GM19324 (cell line): ENCODE measurements around the gene USP10.
"Not testable (repeated sequence)": the region's sequence is repeated elsewhere in the genome, so short reads cannot be mapped to it uniquely, and the experiment has no call there.

Source experiments
- ATAC-seq: cut with Tn5 transposase; IDR thresholded peaks from one replicate; pipeline ENCODE4 v1.9.1; 2021; ENCODE audit warnings: mild to moderate bottlenecking, moderate library complexity; ENCODE audit not compliant: unreplicated experiment, low FRiP score

Gene USP10

DNA sequence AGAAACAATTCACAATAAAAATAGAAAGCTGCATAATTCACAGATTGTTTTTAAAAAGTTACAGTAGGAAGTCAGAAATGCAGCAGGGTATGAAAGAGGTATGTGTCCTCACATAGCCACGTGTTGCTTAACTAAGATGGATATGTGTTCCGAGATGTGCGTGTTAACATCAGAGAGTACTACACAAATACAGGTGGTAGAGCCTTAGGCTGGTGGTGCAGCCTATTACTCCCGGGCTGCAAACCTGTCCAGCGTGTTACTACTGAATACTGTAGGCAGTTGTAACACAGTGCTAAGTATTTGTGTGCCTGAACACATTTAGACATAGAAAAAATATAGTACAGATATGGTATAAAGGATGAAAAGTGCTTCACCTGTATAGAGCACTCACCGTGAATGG, 46.4 kb downstream of the USP10 start:
- no peak for ATAC-seq

- ATAC-seq = no peak
Observed at GRCh38 chr16:84746875-84747274, 47.1 kb downstream of the USP10 start.

DNA sequence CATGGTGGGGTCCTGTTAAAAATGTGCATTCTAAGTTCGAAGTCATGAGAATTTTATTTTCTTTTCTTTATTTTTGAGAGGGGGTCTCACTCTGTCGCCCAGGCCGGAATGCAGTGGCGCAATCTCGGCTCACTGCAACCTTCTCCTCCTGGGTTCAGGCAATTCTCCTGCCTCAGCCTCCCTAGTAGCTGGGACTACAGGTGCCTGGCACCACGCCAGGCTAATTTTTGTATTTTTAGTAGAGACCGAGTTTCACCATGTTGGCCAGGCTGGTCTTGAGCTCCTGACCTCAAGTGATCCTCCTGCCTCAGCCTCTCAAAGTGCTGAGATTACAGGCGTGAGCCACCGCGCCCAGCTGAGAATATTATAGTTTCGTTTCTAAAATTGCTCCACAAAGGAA, 48.4 kb downstream of the USP10 start:
- ATAC-seq = not testable (repeated sequence)

- no peak for ATAC-seq
Observed at GRCh38 chr16:84749072-84749471, 49.3 kb downstream of the USP10 start.

DNA sequence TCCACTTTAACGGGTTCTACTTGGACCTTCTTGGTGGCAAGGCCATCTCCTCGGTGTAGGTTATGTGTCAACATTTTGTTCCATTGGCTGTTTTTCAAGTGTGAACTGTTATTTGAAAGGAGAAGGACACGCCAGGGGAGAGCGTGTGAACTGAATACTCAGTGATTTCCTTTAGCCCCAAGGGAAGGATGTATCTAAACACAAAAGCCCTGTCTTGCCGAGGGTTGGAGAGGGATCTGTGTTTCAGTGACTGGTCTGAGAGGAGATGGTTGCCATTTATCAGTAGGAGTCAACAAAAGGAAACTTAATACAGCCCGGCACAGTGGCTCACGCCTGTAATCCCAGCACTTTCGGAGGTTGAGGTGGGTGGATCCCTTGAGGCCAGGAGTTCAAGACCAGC, 50.0 kb downstream of the USP10 start:
- ATAC-seq = no peak

DNA sequence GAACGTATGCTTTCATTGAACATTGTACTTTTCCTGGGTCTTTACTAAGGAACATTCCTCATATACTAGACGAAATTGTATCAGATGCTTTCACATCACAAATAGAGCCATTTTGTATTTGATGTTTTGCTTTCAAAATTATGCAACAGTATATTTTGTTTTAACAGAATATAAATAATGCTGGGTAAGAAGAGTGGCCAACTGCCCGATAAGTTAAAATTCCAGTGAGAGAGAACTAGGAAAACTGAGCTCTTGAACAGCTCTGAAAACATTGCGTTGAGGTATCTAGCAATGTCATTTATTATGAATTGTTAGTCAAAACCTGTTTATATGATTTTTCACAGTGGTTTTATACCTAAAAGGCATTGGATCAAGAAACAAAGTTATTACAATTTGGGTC, 50.8 kb downstream of the USP10 start:
- no peak for ATAC-seq

GRCh38 chr16:84751241-84751640, 51.4 kb downstream of the USP10 start:
- ATAC-seq = no peak

- no peak for ATAC-seq
Observed at GRCh38 chr16:84751947-84752346, 52.1 kb downstream of the USP10 start.

- no peak for ATAC-seq
Observed at GRCh38 chr16:84752600-84752999, 52.8 kb downstream of the USP10 start.

GRCh38 chr16:84753412-84754326, 53.9 kb downstream of the USP10 start:
- no peak for ATAC-seq

DNA sequence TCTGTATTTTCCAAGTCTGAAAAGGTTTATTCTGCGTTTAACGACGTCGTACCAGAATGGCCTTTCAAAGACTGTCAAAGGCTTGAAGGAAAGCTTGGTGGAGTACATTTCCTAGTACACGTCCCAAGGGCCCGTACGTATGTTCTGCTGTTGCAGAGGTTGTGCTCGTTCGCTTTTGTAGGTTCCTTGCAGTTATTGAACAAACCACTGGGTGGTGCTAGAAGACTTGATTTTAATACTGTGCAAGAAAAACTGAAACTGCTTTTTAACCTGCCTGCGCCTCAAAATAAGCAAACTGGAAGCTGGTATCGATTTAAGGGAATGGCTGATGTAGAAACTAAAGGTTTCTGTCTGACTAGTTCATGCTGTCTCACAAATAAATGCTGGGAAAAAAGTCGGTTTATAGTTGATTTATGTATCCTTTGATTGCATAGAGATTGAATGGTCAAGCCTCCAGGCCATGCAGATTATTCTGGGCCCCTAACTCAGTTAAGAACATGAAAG, 54.6 kb downstream of the USP10 start:
- ATAC-seq = peak; percentile 53

DNA sequence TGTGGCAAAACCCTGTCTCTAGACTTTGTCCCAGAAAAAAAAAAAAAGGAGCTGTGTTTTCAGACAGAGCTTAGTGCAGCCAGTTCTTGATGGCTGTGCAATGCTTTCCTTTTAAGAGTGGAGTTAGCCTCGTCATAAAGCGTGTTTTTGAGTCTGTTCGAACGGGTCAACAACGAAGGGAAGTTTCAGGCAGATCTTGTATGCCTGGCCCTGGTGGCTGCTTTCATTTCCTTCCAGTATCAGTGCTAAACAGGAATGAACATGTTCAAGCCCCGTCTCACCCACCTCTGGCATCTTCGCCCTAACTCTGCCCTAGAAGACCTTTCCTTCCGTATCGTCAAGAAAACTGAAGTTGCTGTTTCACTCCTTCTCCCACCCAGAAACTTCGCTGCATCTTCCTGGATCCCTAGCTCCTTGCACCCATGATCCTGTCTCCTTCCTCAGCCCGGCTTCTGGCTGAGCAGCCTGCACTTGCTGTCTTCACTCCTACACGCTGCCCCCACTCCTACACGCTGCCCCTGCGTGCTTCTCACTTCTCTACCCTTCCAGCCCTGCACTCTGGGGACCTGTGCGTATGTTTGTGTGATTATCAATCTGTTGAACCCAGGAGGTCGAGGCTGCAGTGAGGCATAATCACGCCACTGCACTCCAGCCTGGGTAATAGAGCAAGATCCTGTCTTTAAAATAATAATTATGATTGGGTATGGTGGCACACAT, 55.3 kb downstream of the USP10 start:
- no peak for ATAC-seq

GRCh38 chr16:84756830-84757229, 57.0 kb downstream of the USP10 start:
- ATAC-seq = no peak

GRCh38 chr16:84758627-84759026, 58.8 kb downstream of the USP10 start:
- ATAC-seq = no peak

GRCh38 chr16:84759061-84759460, 59.3 kb downstream of the USP10 start:
- no peak for ATAC-seq

GRCh38 chr16:84759906-84760305, 60.1 kb downstream of the USP10 start:
- ATAC-seq = no peak

GRCh38 chr16:84761448-84762368, 61.9 kb downstream of the USP10 start:
- ATAC-seq = no peak

GRCh38 chr16:84763164-84763563, 63.4 kb downstream of the USP10 start:
- no peak for ATAC-seq

DNA sequence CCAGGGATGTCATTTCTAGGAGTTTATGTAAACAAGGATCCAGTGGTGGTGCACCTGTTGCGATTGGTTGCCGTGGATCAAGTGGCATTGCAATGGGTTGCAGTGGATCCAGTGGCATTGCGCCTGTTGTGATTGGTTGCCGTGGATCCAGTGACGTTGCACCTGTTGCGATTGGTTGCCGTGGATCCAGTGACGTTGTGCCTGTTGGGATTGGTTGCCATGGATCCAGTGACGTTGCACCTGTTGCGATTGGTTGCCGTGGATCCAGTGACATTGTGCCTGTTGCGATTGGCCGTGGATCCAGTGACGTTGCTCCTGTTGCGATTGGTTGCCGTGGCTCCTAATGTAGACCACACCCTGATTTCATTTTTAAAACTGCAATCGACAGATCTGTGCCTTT, 63.8 kb downstream of the USP10 start:
- ATAC-seq = no peak

DNA sequence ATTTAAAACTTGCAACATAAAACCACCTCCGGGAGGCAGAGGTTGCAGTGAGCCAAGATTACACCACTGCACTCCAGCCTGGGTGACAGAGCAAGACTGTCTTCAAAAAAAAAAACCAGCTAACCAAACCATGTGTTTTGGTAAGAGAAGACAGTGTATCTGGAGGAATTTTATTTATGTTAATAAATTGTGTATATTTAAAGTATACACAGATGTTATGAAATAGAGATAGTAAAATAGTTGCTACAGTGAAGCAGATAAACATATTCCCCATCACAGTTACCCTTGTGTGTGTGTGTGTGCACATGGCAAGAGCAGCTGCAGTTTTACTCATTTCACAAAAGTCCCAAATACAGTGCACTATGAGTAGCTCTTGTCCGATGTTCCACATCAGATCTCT, 65.2 kb downstream of the USP10 start:
- ATAC-seq = no peak
